Esophagus (tissue), 2 donors: ENCODE measurements around the gene PBRM1. TPM values are rescaled to one million over a fixed set of nuclear protein-coding genes. Genes with fewer than 3 reads are reported as not detected.
A peak's percentile ranks its signal among the peaks of the same experiment; 100 is the strongest.

ENCODE experiments used
- H3K27ac ChIP-seq, 2 donors: one replicate each; pipeline ENCODE4 v1.5.1; 2013; ENCODE audit warnings: low read depth in 2 of 2, mild to moderate bottlenecking in 2 of 2, inconsistent platforms in 1 of 2, low read length in 1 of 2, moderate library complexity in 1 of 2
- H3K27me3 ChIP-seq, 2 donors: one replicate each; pipeline ENCODE4 v1.6.1; 2013; ENCODE audit warnings: low read length in 2 of 2, control low read depth in 1 of 2, mild to moderate bottlenecking in 1 of 2; ENCODE audit not compliant: insufficient read depth in 2 of 2, control insufficient read depth in 1 of 2
- H3K36me3 ChIP-seq, 2 donors: one replicate each; pipeline ENCODE4 v1.6.1; 2013; ENCODE audit warnings: low read length in 1 of 2; ENCODE audit not compliant: control insufficient read depth in 2 of 2, insufficient read depth in 2 of 2
- H3K4me1 ChIP-seq, 2 donors: one replicate each; pipeline ENCODE4 v1.6.1; 2013; ENCODE audit warnings: low read length in 1 of 2; ENCODE audit not compliant: control insufficient read depth in 2 of 2, insufficient read depth in 2 of 2
- H3K4me3 ChIP-seq, 2 donors: one replicate each; pipeline ENCODE4 v1.5.1; 2013; ENCODE audit warnings: low read length in 2 of 2, mild to moderate bottlenecking in 2 of 2, low read depth in 1 of 2, moderate library complexity in 1 of 2
- H3K9me3 ChIP-seq, 2 donors: one replicate each; pipeline ENCODE4 v1.6.1; 2013; ENCODE audit warnings: mild to moderate bottlenecking in 2 of 2, low read depth in 1 of 2, low read length in 1 of 2, moderate library complexity in 1 of 2; ENCODE audit not compliant: control insufficient read depth in 2 of 2, insufficient read depth in 1 of 2
- WGBS, 2 donors: extraction: QIAGEN DNeasy Blood & Tissue Kit; methylation state at CpG; one replicate each; pipeline ENCODE4 v1.1.7; 2013; 5-methylcytosine and 5-hydroxymethylcytosine counted together
- polyA plus RNA-seq, 2 donors: library from polyadenylated mRNA; stranded (reverse); fragments of 200-250 nt; gene quantifications; one replicate each; pipeline ENCODE4 v1.2.3, GENCODE V29; 2013
- donor health status: healthy with polysubstance abuse.
- donor health status: Bipolar disorder and iron deficiency.

PBRM1 gene
- polyA plus RNA-seq, 2 donors: 8.3 to 12.0 TPM

GRCh38 chr3:52561028-52561747 is 124.5 kb downstream of the PBRM1 start:
- 55 to 71% methylated on average over 4 of the region's 4 CpGs for WGBS, 2 donors
- no peak overlapping the region for H3K27ac ChIP-seq
- H3K4me1 ChIP-seq: no peaks in the 10 kb centered on the region
- no peaks in the 10 kb centered on the region for H3K27me3 ChIP-seq
- H3K9me3 ChIP-seq: no peaks in the 10 kb centered on the region
- H3K4me3 ChIP-seq: no peak overlapping the region
- peaks cover 12 to 14% of the 10 kb centered on the region in 2 donors for H3K36me3 ChIP-seq

GRCh38 chr3:52558436-52558835 is 127.3 kb downstream of the PBRM1 start:
- 94 to 95% methylated on average over 5 of the region's 5 CpGs for WGBS, 2 donors
- no peaks in the 10 kb centered on the region for H3K27me3 ChIP-seq
- H3K4me3 ChIP-seq: no peak overlapping the region
- H3K27ac ChIP-seq: no peak overlapping the region
- peaks cover 16 to 22% of the 10 kb centered on the region in 2 donors for H3K36me3 ChIP-seq
- H3K4me1 ChIP-seq: no peaks in the 10 kb centered on the region
- no peaks in the 10 kb centered on the region for H3K9me3 ChIP-seq

DNA sequence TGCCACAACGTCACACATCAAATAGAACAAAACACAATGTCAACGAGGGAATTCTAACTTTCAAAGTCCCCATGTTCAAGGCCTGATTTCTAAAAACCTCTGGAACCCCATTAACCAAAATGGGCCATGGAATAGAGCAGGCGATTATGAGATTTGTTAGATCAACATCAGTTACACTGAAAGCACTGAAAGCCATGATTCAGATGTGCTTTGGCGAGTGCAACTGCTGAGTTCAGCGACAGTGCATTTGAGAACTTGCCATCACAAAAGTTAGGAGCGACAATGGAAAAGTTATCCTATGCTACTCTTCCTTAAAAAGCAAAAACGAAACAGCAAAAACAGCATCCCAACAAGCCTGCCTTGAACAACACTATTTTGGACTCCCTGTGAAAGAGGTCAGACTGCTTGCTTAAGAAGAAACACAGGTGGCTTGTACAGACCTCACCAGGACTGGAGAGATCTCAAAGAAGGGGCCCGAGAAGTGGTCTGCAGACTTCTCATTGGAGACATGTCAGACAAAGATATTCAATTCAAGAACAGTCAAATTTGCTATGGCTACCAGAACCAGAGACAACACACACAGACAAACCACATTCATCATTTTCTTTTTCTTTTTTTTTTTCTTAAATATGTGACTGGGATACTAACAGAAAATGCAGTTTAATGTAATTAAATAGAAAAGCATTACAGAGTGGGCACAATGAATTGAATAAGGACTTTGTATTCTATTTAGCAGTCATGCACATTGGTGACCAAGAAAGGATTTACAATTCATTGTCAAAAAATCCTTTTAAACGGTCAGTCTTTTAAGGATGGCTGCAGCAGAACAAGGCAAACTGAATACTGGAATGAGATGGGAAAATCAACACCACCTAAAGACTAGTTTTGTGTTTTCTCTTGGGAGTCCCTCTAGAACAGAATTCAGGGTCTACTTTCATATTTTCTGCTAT is 128.4 kb downstream of the PBRM1 start:
- Histone ChIP-seq H3K36me3 (peaks cover 16 to 24% of the 10 kb centered on the region in 2 donors), H3K9me3 (no peaks in the 10 kb centered on the region), H3K27me3 (no peaks in the 10 kb centered on the region), H3K27ac (no peak overlapping the region), H3K4me1 (no peaks in the 10 kb centered on the region), H3K4me3 (no peak overlapping the region)
- 77 to 80% methylated on average over 9 of the region's 9 CpGs for WGBS, 2 donors

- H3K4me1 ChIP-seq: no peaks in the 10 kb centered on the region
- H3K9me3 ChIP-seq: no peaks in the 10 kb centered on the region
- H3K27ac ChIP-seq: no peak overlapping the region
- WGBS, 2 donors: 93 to 100% methylated on average over 1 of the region's 1 CpG
- no peak overlapping the region for H3K4me3 ChIP-seq
- peaks cover 13 to 27% of the 10 kb centered on the region in 2 donors for H3K36me3 ChIP-seq
- H3K27me3 ChIP-seq: no peaks in the 10 kb centered on the region
Observed at GRCh38 chr3:52555056-52555455, 130.7 kb downstream of the PBRM1 start.

GRCh38 chr3:52554026-52554755 is 131.5 kb downstream of the PBRM1 start:
- WGBS, 2 donors: 77 to 95% methylated on average over 5 of the region's 5 CpGs
- no peaks in the 10 kb centered on the region for H3K4me1 ChIP-seq
- H3K4me3 ChIP-seq: no peak overlapping the region
- peaks cover 16 to 25% of the 10 kb centered on the region in 2 donors for H3K36me3 ChIP-seq
- no peak overlapping the region for H3K27ac ChIP-seq
- no peaks in the 10 kb centered on the region for H3K9me3 ChIP-seq
- no peaks in the 10 kb centered on the region for H3K27me3 ChIP-seq

- H3K4me1 ChIP-seq: no peaks in the 10 kb centered on the region
- H3K36me3 ChIP-seq: peaks cover 9 to 24% of the 10 kb centered on the region in 2 donors
- H3K27me3 ChIP-seq: no peaks in the 10 kb centered on the region
- 62 to 68% methylated on average over 3 of the region's 3 CpGs for WGBS, 2 donors
- H3K9me3 ChIP-seq: no peaks in the 10 kb centered on the region
- no peak overlapping the region for H3K4me3 ChIP-seq
- peak overlapping the region in 1 of 2 donors; percentile 36 for H3K27ac ChIP-seq
Observed at GRCh38 chr3:52552089-52552488, 133.6 kb downstream of the PBRM1 start.

GRCh38 chr3:52551118-52551517 is 134.6 kb downstream of the PBRM1 start:
- H3K27me3 ChIP-seq: no peaks in the 10 kb centered on the region
- no peaks in the 10 kb centered on the region for H3K4me1 ChIP-seq
- no peaks in the 10 kb centered on the region for H3K9me3 ChIP-seq
- H3K36me3 ChIP-seq: peaks cover 9 to 24% of the 10 kb centered on the region in 2 donors
- no peak overlapping the region for H3K4me3 ChIP-seq
- no peak overlapping the region for H3K27ac ChIP-seq

DNA sequence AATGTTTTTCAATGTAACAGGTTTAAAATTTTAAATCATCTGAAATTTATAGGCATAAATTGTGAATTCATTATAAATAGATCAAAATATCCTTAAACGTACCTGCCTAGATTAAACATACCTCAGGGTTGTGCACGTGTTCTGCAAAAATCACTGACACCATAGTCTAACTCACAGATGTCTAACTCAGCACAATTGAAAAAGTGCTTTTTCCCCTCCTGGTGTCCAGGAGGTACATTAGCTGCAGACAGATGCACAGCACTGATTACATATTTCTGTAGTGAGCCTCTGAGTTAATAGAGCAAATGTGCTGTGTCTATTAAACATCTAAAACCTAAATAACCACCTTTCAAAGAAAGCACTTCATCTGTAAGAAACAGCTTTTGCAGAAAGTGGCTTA is 138.6 kb downstream of the PBRM1 start:
- no peak overlapping the region for H3K4me3 ChIP-seq
- H3K36me3 ChIP-seq: peaks cover 5 to 11% of the 10 kb centered on the region in 2 donors
- no peaks in the 10 kb centered on the region for H3K27me3 ChIP-seq
- no peak overlapping the region for H3K27ac ChIP-seq
- WGBS, 2 donors: 70 to 83% methylated on average over 2 of the region's 2 CpGs
- no peaks in the 10 kb centered on the region for H3K4me1 ChIP-seq
- H3K9me3 ChIP-seq: no peaks in the 10 kb centered on the region

DNA sequence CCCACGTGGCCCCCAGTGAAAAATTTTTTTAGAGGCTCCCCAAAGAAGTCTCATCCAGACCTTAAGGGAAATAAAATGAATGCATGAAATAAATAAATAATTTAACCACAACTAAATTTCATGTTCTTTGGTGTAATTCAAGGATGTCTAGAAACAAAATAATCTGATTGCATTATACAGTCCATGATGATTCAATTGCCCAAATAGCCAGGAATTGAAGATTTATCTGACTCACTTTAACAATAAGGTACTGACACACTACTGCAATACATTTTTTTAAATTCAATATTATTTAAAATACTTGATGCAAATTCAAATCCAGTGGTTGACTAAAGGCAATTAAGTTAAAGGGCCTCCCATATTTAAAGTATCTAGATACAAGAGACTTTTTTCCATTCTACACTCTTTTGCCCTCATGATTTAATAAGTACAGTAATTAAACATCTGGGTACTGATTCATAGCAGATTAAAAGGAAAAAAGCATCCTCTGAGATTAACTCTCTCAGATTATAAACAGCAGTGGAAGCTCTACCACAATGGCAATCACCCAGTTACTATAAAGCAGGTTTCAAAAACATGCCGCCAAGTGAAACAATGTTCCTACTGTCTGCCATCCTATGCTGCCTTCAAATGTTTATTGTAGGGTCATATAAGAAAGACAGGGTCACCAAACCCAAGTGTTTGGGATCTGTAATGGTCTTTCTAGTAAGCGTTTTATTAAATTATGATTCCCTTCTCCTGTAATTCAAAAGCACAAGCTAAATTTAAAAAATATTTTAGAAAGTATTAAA is 139.4 kb downstream of the PBRM1 start:
- Histone ChIP-seq H3K27me3 (no peaks in the 10 kb centered on the region), H3K36me3 (peaks cover 5 to 11% of the 10 kb centered on the region in 2 donors), H3K27ac (no peak overlapping the region), H3K4me1 (no peaks in the 10 kb centered on the region), H3K9me3 (no peaks in the 10 kb centered on the region), H3K4me3 (no peak overlapping the region)
- 78 to 82% methylated on average over 3 of the region's 3 CpGs for WGBS, 2 donors
